T-helper 1 cell treated with Interleukin-12 subunit alpha and Interleukin-12 subunit beta and Interleukin-4 antibody, amounts not matched to agents 30 μg/mL and 1 μg/mL, for 36 hours (primary cell): ENCODE data around the gene PRKCB.
"Not testable (repeated sequence)": the region's sequence is repeated elsewhere in the genome, so short reads cannot be mapped to it uniquely, and the experiment has no call there.

Experiments
- H3K27ac Mint-ChIP-seq: one replicate; pipeline ENCODE4 v1.8.0; 2021; ENCODE audit warnings: mild to moderate bottlenecking, mixed read lengths
- H3K27me3 Mint-ChIP-seq: one replicate; pipeline ENCODE4 v1.8.0; 2021; ENCODE audit warnings: low read depth, mixed read lengths
- H3K36me3 Mint-ChIP-seq: one replicate; pipeline ENCODE4 v1.8.0; 2021; ENCODE audit warnings: low read depth, mixed read lengths
- H3K4me1 Mint-ChIP-seq: one replicate; pipeline ENCODE4 v1.8.0; 2021; ENCODE audit warnings: low read depth, mixed read lengths
- H3K4me3 Mint-ChIP-seq: one replicate; pipeline ENCODE4 v1.8.0; 2021; ENCODE audit warnings: mild to moderate bottlenecking, moderate library complexity, mixed read lengths
- H3K9me3 Mint-ChIP-seq: one replicate; pipeline ENCODE4 v1.8.0; 2021; ENCODE audit warnings: mixed read lengths

The PRKCB gene

GRCh38 chr16:24098896-24099295 lies 263.1 kb downstream of the PRKCB start:
- H3K36me3 Mint-ChIP-seq = peaks cover 31% of the 10 kb centered on the region
- H3K9me3 Mint-ChIP-seq = no peaks in the 10 kb centered on the region
- no peak overlapping the region for H3K27ac Mint-ChIP-seq

GRCh38 chr16:24101431-24101830 lies 265.6 kb downstream of the PRKCB start:
- H3K36me3 Mint-ChIP-seq = peaks cover 18% of the 10 kb centered on the region
- no peaks in the 10 kb centered on the region for H3K27me3 Mint-ChIP-seq
- peaks cover 3% of the 10 kb centered on the region for H3K4me1 Mint-ChIP-seq
- no peak overlapping the region for H3K27ac Mint-ChIP-seq
- no peak overlapping the region for H3K4me3 Mint-ChIP-seq
- peaks cover 4% of the 10 kb centered on the region for H3K9me3 Mint-ChIP-seq

More at GRCh38 chr16:24098896-24099295, 263.1 kb downstream of the PRKCB start:
- Mint-ChIP-seq H3K4me1 (peaks cover 5% of the 10 kb centered on the region), H3K4me3 (no peak overlapping the region), H3K27me3 (no peaks in the 10 kb centered on the region)

- Mint-ChIP-seq H3K27ac (no peak overlapping the region), H3K4me3 (no peak overlapping the region), H3K36me3 (peaks cover 17% of the 10 kb centered on the region), H3K27me3 (no peaks in the 10 kb centered on the region), H3K4me1 (peaks cover 3% of the 10 kb centered on the region), H3K9me3 (peaks cover 4% of the 10 kb centered on the region)
Observed at GRCh38 chr16:24102209-24102660, 266.5 kb downstream of the PRKCB start.

GRCh38 chr16:24105471-24105870 lies 269.7 kb downstream of the PRKCB start:
- H3K27ac Mint-ChIP-seq, H3K27me3 Mint-ChIP-seq, H3K9me3 Mint-ChIP-seq, H3K4me1 Mint-ChIP-seq, H3K4me3 Mint-ChIP-seq: not testable (repeated sequence)
- H3K36me3 Mint-ChIP-seq = peaks cover 10% of the 10 kb centered on the region

GRCh38 chr16:24108090-24108489 lies 272.3 kb downstream of the PRKCB start:
- not testable (repeated sequence) for H3K4me1 Mint-ChIP-seq, H3K36me3 Mint-ChIP-seq, H3K27me3 Mint-ChIP-seq, H3K4me3 Mint-ChIP-seq, H3K9me3 Mint-ChIP-seq, H3K27ac Mint-ChIP-seq

- H3K27me3 Mint-ChIP-seq = no peaks in the 10 kb centered on the region
- peaks cover 2% of the 10 kb centered on the region for H3K36me3 Mint-ChIP-seq
- H3K27ac Mint-ChIP-seq = no peak overlapping the region
- no peak overlapping the region for H3K4me3 Mint-ChIP-seq
- H3K4me1 Mint-ChIP-seq = no peaks in the 10 kb centered on the region
- no peaks in the 10 kb centered on the region for H3K9me3 Mint-ChIP-seq
Observed at GRCh38 chr16:24111724-24112302, 276.0 kb downstream of the PRKCB start.

- Mint-ChIP-seq H3K9me3 (no peaks in the 10 kb centered on the region), H3K27me3 (no peaks in the 10 kb centered on the region), H3K4me1 (no peaks in the 10 kb centered on the region), H3K36me3 (peaks cover 2% of the 10 kb centered on the region), H3K27ac (no peak overlapping the region), H3K4me3 (no peak overlapping the region)
Observed at GRCh38 chr16:24113115-24113745, 277.4 kb downstream of the PRKCB start.

GRCh38 chr16:24114876-24115275 lies 279.1 kb downstream of the PRKCB start:
- Mint-ChIP-seq H3K27me3 (no peaks in the 10 kb centered on the region), H3K4me1 (no peaks in the 10 kb centered on the region), H3K27ac (no peak overlapping the region), H3K4me3 (no peak overlapping the region), H3K36me3 (peaks cover 3% of the 10 kb centered on the region), H3K9me3 (no peaks in the 10 kb centered on the region)

GRCh38 chr16:24116046-24116776 lies 280.4 kb downstream of the PRKCB start:
- H3K27me3 Mint-ChIP-seq = no peaks in the 10 kb centered on the region
- no peaks in the 10 kb centered on the region for H3K9me3 Mint-ChIP-seq
- H3K4me3 Mint-ChIP-seq = no peak overlapping the region
- H3K4me1 Mint-ChIP-seq = no peaks in the 10 kb centered on the region
- H3K36me3 Mint-ChIP-seq = peaks cover 7% of the 10 kb centered on the region
- no peak overlapping the region for H3K27ac Mint-ChIP-seq

- Mint-ChIP-seq H3K4me1 (no peaks in the 10 kb centered on the region), H3K36me3 (peaks cover 12% of the 10 kb centered on the region), H3K9me3 (no peaks in the 10 kb centered on the region), H3K27ac (no peak overlapping the region), H3K4me3 (no peak overlapping the region), H3K27me3 (no peaks in the 10 kb centered on the region)
Observed at GRCh38 chr16:24116989-24117388, 281.2 kb downstream of the PRKCB start.

- Mint-ChIP-seq H3K4me1 (no peaks in the 10 kb centered on the region), H3K4me3 (no peak overlapping the region), H3K36me3 (peaks cover 14% of the 10 kb centered on the region), H3K27me3 (no peaks in the 10 kb centered on the region), H3K9me3 (no peaks in the 10 kb centered on the region), H3K27ac (no peak overlapping the region)
Observed at GRCh38 chr16:24117680-24118079, 281.9 kb downstream of the PRKCB start.

GRCh38 chr16:24118126-24118821 lies 282.5 kb downstream of the PRKCB start:
- H3K4me3 Mint-ChIP-seq = no peak overlapping the region
- no peaks in the 10 kb centered on the region for H3K4me1 Mint-ChIP-seq
- peaks cover 12% of the 10 kb centered on the region for H3K36me3 Mint-ChIP-seq
- no peaks in the 10 kb centered on the region for H3K27me3 Mint-ChIP-seq
- H3K27ac Mint-ChIP-seq = no peak overlapping the region
- no peaks in the 10 kb centered on the region for H3K9me3 Mint-ChIP-seq

- peaks cover 27% of the 10 kb centered on the region for H3K36me3 Mint-ChIP-seq
- H3K27ac Mint-ChIP-seq = no peak overlapping the region
- no peaks in the 10 kb centered on the region for H3K4me1 Mint-ChIP-seq
- H3K27me3 Mint-ChIP-seq = no peaks in the 10 kb centered on the region
- no peak overlapping the region for H3K4me3 Mint-ChIP-seq
- H3K9me3 Mint-ChIP-seq = no peaks in the 10 kb centered on the region
Observed at GRCh38 chr16:24119807-24120206, 284.0 kb downstream of the PRKCB start.

GRCh38 chr16:24123275-24123674 lies 287.5 kb downstream of the PRKCB start:
- Mint-ChIP-seq H3K36me3 (peaks cover 39% of the 10 kb centered on the region), H3K9me3 (no peaks in the 10 kb centered on the region), H3K27ac (no peak overlapping the region), H3K4me1 (no peaks in the 10 kb centered on the region), H3K27me3 (no peaks in the 10 kb centered on the region), H3K4me3 (no peak overlapping the region)
